Central memory CD4-positive, alpha-beta T cell (primary cell): ENCODE results near the gene DYRK1A.

Experiments
- DNase-seq: peaks from one replicate; pipeline ENCODE4 v3.0.0; 2022

DYRK1A gene

DNA sequence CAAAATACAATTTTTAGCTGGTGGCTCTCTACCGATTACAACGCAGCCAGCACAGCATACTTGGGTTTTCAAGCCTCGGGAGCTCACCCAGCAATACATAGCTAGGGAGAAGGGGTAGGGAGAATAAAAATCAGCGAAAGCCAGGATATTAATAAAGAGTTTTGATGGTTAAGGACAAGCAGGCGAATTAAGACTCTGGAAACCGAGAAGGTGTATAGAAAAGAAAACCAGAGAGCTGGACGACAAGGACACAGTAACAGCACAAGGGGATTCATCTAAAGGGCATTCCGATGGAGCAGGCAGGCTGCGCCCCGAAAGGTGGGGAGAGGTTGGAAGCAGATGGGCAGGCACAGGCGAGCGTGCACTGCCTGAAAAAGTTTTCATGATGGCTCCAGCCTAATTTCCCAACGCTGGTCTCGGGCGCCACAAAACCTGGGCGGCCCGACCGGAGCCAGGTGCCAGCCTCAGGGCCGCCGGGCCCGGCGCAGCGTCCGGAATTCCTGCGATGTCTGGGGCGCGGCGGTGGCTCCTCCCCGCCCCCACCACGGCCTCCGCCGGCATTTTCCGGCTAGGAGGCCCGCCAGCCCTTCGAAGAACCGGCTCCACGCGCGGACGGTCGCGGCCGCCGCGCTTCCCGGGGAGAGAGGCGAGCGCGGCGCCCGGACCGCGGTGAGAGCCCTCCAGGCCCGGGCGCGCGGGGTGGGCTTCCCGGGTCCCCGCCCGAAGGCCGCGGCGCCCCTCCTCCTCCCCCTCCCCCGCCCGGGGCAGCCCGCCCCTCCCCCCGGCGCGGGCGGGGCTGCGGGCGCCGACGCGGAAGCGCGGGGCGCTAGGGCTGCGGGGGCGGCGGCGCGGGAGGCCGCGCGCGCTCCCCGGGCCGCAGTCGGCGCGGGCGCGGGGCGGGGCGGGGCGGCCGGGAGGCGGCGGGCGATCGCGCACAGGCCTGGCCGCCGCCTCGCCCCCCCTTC is 774 bp upstream of the DYRK1A start:
- peak; percentile 67 for DNase-seq

DNA sequence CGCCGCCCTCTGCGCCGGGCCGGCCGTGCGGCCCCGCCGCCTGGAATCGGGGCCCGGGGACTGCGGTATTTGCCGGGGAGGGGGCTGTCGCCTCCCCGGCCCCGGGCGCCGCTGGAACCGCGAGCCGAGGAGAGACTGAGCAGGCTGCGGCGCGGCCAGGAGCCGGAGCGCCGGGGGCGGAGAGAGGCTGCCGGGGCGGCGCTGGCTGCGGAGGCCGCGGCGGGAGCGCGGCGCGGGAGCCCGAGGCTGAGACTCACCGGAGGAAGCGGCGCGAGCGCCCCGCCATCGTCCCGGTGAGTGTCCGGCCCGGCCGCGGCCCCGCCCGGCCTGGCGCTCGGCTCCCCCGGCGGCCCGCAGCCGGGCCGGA is 746 bp downstream of the DYRK1A start:
- no peak for DNase-seq

DNA sequence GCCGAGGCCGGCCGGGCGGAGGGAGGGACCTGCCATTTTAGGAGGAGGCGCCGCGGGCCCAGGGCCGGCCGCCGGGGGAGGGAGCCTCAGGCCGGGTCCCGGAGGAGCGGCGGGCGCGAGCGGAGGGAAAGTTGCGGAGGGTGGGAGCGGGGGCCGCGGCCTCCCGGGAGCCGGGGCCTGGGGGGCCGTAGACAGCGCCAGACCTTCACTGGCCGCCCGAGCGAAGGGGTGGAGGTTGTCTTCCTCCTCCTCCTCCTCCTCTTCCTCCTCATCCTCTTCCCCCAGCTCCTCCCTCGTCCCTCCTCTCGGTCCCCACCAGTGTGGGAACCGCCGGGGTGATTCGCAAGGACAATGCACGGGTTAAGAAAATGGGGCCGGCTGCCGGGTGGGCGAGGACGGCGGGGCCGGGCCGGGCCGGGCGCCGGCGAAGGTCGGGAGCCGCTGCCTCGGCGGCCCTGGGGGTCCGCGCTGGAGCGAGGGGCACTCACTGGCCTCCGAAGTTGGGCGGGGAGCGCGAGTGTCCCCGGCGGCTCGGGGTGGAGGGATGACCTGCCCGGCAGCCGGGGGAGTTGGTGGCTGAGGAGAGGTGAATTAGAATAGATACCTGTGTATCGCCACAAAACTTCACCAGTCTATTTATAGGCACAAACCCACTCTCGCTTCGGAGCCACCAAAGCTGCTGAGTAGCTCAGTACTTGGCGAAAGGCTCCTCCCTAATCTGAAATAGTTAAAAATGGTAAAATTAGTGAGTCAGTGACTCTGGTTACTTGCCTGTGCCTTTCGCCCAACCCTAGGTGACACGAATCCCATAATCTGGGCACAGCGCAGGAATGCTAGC is 1.3 kb downstream of the DYRK1A start:
- peak; percentile 22 for DNase-seq

DNA sequence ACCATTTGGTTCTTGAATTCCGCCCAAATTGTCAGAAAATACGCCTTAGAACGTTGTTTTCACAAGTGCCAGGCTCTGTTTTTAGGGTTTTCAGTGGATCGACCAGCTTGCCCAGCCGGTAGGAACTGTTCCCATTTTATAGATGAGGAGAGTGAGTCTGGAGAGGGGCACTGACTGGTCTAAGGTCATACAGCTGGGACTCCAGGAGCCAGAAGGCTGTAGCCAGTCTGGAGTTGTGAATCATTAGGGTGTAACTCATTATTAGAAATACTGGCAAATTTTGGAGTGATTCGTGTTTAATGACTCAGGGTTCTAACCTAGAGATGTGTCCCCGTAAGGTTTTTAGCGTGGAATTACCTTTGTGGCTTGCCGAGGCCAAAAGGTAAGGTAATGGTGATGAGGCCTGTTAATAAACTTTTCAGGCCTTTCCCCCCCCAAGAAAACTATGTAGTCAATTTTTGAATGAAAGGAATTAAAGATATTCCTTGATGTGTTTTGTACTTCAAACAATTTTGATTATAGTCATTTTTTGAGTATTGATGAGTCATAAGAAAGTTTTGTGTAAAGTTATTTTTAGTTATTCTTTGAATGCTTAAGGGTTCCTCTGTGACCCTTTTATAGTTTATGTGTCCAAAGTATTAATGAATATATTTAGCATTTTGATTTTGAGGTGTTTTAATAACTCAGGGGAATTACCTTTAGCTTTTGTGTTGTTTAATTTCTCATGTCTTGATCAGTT is 2.1 kb downstream of the DYRK1A start:
- DNase-seq, result no peak

GRCh38 chr21:37369307-37369854 is 2.8 kb downstream of the DYRK1A start:
- DNase-seq, result no peak

GRCh38 chr21:37370152-37371040 is 3.8 kb downstream of the DYRK1A start:
- DNase-seq, result peak; percentile 24

GRCh38 chr21:37371041-37371397 is 4.4 kb downstream of the DYRK1A start:
- DNase-seq, result no peak

DNA sequence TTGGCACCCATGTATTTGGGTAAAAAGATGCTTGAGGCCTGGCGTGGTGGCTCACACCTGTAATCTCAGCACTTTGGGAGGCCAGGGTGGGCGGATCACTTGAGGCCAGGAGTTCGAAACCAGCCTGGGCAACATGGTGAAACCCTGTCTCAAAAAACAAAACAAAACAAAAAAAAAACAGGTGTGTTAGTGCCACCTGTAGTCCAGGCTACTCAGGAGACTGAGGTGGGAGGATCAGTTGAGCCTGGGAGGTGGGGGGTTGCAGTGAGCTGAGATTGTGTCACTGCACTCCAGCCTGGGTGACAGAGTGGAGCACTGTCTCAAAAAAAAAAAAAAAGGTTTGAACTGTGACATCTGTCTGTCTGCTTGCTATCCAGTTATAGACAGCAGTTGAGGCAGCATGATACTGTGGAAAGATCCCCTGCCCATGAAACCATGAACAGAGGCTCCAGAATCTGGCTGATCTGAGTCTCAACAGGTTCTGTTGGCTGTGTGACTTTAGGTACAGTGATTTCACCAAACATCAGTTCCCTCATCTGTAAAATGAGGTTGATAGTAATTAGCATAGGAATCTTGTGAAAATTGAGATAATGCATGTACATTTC is 5.7 kb downstream of the DYRK1A start:
- DNase-seq, result no peak

DNA sequence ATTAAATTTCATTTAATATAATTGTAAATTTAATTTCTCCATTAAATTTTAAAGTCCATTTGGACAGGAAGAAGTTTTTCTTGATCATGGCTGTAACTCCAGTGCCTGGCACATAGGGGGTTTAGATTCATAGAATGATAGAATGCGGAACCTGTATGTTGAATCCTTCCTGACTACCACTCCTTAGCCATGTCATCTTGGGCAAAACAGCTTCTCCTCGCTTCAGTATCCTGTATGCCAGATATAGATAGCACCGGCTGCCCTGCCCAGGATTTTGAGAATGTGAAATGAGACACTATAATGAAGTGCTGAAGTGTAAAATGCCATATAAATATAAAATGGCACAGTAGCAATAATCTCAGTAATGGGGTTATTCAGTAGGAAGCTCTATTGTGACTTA is 6.4 kb downstream of the DYRK1A start:
- no peak for DNase-seq

DNA sequence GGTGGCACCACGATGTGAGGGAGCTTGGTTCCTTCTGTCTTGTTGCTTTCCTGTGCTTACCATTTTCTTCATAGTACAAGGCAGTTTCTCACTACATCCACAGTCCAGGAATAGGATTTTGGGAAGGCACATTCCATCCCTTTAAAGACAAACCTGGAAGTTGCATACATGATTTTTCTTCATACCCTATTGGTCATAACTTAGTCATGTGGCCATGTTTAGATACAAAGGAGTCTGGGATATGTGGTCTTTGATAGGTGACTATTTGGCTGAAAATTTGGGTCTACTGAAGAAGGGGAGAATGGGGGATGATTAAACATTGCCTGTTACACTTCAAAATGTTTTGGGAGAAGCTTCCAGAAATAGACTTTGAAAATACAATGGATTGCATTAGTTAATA is 7.0 kb downstream of the DYRK1A start:
- DNase-seq, result no peak

GRCh38 chr21:37374027-37374426 is 7.5 kb downstream of the DYRK1A start:
- DNase-seq, result no peak

- DNase-seq, result no peak
These were observed 9.4 kb downstream of the DYRK1A start for GRCh38 chr21:37375866-37376574.

DNA sequence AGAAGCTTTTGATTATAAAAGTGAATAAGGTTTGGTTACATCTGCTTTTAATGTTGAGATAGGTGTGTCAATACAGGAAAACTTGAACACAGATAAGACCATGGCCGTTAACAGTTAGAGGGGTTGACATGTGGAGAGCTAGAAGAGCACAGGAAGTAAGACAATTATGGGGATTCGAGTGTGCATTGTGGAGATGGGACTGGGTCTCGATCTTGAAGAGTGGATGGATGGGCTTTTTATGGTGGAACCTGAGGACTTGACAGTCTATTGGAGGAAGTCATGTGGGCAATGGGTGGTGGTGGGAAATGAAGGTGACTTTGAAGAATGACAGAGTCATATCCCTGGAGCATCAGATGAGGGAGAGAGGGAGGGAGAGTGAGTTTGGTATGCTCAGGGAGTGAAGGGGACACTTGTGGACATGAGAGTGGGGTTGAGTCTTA is 12.1 kb downstream of the DYRK1A start:
- DNase-seq, result no peak

DNA sequence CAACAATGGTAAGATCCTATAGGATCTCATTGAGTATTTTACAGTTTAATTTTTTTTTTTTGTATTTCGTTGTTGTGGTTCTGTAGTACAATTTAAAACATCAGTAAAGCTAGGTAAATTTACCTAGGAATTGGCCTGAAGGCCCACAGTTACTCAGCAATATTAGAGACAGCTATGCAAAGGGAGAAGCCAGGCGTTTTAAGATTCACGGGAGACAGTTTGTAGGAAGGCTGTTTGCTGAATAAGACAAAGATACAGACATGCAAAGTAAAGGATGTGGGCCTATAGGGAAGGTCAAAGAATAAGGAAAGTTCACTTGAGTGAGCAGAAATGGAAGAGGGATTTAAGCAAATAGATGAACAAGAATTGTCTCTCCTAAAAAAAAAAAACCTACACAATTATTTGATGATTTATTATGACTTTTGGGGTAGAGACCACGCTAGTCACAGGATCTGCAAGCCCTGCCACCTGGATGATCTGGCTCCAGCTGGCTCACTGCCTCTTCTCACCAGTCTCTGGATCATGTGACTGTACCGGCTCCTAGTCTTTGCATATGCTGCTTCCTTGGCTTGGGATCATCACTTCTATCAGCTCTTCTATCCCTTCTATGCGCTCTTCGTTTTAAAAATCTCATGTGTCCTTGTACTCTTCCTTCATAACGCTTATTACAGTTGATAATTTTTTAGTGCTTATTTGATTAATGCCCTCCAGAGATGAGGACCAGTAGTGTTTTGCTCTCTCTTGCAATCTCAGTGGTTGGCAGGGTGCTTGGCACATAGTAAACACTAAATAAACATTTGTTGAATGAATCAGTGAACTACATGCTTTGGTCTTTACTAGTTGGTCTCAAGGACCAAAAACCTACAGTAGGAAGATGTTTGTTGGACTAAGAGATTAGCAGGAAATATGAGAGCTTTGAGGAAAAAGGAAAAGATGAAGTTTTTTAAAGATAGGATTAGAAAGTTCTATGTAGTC is 14.1 kb downstream of the DYRK1A start:
- DNase-seq, result no peak

DNA sequence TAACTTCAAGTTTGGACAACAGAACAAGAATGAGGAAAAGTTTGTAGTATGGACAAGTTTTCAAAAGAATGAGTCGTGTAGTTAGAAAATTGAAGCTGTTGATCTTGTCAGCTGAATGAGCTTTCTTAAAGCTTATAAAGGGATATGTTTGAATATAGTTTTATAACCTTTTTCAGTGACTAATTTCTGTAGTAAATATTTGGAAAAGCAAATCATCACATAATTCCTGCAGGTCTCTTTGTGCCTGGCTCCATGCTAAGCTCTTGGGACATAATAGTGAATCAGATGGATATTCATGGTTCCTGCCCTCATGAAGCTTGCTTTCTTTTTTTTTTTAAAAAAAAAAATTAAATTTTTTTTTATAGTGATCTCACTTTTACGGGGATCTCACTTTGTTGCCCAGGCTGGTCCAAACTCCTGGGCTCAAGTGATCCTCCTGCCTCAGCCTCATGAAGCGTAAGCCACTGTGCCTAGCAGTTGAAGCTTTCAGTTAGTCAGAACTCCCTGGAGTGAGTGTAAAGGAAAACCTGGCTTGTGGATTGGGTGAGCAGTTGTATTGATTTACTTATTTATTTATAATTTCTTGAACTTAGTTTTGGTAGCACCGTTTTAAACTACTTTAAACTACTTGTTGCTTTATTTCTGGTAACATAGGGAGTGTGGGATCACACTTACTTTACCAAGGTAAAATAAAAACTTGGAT is 15.5 kb downstream of the DYRK1A start:
- no peak for DNase-seq

DNA sequence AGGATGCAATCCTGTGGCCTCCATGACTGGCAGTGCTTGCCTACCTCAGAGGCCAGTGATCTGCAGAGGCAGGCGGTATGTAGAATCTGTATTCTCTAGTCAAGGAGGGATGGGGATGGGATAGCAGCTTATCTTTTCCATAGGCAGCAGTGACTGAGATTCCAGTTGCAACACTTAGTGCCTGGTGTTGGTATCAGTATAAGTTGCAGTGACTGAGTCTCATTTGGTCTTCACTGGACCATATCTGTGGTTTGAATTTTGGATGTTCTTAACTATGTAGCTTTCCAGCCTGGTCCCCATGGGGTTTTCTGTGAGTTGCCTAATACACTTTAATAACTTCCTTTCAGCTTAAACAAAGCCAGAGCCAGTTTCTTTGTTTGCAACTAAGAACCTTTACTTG is 16.5 kb downstream of the DYRK1A start:
- DNase-seq, result no peak

GRCh38 chr21:37383784-37384311 is 17.3 kb downstream of the DYRK1A start:
- DNase-seq, result no peak

DNA sequence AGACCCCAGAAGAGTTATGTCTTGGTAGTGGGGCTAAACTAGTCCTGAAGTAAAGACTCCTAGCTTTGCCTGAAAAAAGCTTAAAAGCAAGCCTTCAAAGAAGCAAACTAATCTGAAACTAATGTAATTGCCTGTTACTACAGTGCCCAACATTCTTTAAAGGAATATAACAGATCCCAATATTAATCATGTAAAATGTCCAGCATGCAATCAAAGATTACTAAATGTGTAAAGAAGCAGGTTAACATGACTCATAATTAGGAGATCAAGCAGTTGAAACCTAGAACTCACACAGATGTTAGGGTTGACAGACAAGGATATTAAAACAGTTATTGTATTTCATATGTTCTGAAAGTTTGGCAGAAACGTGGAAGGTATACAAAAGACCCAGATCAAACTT is 17.8 kb downstream of the DYRK1A start:
- no peak for DNase-seq
